MM.1S (cell line): ENCODE results near the gene DHX15.

Experiments
- CTCF ChIP-seq: fragments of 300-600 bp; sonication (generic); IDR thresholded peaks from 2 replicates; pipeline ENCODE4 v1.5.1; 2016; ENCODE audit warnings: antibody characterized with exemption, low read length, mixed read lengths
- EZH2 ChIP-seq: fragments of 300-600 bp; sonication (generic); optimal IDR thresholded peaks from 2 replicates; pipeline ENCODE3; 2017; ENCODE audit warnings: low read depth, mild to moderate bottlenecking, antibody characterized with exemption, low read length, mixed read lengths

- TF ChIP-seq CTCF (no peak), EZH2 (no peak)
These were observed 37.9 kb upstream of the DHX15 start for GRCh38 chr4:24622146-24622834.
